ENCODE measurements around the gene FOXP1.
A peak's percentile ranks its signal among the peaks of the same experiment; 100 is the strongest.

The FOXP1 gene

DNA sequence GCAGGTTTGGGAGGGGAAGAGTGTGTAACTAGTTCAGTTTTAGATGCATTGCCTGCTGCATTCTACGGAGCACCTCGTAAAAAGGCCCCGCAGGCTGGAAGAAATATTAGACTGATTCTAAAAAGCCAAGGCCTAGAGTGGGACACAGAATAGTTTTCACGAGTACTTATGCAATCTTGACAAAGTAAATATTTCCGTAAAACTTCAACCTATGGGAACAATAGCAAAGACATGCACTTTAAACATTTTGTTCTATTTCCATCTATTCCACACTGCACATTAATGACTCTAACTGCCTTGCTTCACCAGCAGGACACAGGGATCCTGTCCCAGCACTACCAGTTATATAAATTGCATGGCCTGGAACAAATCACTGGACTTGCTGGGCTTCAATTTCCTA is 260.0 kb downstream of the FOXP1 start:
- FAIRE-seq: no peak
- no peak for DNase-seq (ENCODE audit: extremely low spot score, insufficient read length, low read depth)

DNA sequence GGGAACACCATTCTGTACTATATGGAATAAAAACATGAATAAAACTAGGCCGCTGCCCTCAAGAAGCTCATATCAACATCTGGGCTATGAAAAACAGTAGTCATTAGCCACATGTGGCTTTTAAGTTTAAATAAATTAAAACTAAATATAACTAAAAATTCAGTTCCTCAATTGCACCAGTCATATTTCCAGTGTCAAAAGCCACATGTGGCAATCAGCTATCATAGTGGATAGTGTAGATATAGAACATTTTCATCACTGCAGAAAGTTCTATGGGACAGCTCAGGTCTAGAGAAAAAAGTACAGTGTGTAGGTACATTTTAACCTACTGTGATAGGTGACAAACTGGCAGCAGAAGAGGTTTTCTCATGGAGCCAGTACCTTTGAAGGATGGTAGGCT is 261.4 kb downstream of the FOXP1 start:
- FAIRE-seq (no peak), DNase-seq (ENCODE audit: extremely low spot score, insufficient read length, low read depth) (no peak)

DNA sequence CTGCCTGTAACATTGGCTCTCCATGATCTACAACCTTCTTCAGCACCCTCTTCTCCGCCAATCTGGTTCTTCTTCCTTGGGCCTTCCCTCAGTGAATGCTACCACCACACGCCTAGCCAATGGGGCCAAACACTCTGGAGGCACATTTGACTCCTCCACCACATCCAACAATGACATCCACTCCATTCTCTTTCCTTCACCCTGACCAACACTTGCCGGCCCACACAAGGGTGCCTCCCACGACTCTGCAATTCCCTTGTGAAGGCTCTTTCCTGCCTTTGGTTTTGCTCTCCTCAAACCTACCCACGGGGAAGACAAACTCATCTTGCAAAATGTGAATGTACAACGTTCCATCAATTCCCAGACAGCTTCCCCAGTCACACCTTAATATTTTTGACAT is 263.8 kb downstream of the FOXP1 start:
- no peak for DNase-seq (ENCODE audit: extremely low spot score, insufficient read length, low read depth)
- FAIRE-seq: no peak

DNA sequence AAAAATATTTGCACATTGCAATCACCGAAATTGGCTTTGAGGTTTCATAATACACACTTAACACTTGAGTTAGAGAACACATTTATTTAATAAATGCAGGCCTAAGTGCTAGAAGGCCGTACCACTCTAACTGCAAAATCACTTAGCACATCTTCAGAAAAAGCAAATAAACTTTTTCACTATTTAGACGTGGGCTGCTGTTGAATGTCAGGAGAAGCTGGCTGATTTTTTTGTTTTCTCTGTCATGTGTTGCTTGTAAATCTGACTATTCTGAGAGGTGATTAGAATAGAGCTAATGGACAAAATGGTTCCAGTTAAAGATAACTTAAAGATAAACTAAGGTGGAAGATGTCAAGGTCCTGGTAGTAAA is 265.1 kb downstream of the FOXP1 start:
- FAIRE-seq (no peak), DNase-seq (ENCODE audit: extremely low spot score, insufficient read length, low read depth) (no peak)

DNA sequence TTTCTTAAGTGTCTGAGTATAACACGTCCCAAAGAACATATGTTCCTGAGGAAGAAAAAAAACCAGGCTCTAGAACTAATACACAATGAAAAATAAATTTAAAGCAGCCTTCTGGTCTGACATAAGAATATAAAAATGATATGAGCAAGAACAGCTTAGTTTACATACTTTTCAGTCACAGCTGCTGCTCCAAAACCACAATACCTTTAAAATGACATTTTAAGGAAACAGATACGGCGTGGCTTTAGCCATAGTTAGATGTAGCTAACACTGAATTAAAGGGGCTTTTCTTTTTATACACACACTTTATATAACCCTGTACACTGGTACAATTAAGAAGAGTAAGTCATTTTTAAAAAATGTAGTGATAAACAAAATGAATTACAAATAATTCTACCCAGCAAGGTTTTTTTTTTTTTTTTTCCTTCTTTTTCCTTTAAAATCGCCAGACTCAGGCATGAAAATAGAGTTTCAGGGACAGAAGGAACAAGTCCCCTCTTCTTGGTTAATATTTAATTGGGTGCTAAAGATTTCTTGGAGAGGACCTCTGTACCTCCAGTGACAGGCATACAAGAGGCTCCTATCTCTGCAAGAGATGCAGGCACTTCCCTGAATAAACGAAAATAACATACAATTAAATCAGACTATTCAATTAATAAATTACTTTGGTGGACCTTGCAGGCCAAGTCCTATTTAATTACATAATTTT is 265.6 kb downstream of the FOXP1 start:
- no peak for FAIRE-seq
- no peak for DNase-seq (ENCODE audit: extremely low spot score, insufficient read length, low read depth)

DNA sequence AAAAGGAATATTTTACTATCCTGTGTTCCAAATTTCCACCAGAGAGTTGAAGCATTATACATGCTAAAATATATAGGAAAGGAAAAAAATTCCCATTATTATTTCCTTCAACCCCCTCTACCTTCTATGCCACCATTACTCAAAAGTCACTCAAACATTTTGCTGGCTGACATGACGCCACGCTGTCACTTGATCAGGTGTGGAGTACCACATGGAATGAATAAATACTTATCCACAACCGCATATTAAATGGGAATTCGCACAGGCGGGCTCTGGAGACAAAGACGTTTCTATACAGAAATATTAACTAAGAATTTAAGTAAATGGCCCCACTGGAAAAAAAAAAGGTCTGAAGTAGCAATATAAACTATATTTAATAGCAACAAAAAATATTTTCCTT is 266.4 kb downstream of the FOXP1 start:
- no peak for DNase-seq (ENCODE audit: extremely low spot score, insufficient read length, low read depth)
- FAIRE-seq: no peak

DNA sequence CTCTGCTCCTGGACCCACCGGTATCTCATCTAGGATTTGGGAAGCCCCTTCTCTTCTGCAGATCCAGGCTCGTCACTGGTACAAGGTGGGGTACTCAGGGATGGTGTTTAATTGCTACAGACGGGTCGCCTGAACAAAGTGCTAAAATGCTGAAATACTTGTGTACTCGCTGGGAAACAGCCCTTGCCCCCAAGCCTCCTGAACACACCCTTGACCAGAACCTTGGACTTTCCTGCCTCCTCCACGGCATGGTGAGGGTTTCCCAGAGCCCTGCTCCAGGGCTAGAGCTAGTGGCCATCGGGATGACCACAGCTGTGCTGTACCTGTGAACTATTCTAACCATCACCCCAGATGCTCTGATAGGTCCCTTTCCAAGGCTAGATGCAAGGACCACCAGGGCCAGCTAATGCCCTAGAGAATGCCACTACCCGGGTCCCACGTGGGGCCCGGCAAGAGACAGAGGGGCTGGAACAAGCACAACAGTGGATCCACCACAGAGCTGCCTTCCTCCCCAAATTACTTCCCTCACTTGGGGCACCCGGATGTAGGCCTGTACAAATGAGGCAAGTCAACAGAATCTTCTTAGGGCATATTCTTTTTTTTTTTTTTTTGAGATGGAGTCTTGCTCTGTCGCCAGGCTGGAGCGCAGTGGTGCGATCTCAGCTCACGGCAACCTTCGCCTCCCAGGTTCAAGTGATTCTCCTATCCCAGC is 267.3 kb downstream of the FOXP1 start:
- FAIRE-seq: no peak
- no peak for DNase-seq (ENCODE audit: extremely low spot score, insufficient read length, low read depth)

DNA sequence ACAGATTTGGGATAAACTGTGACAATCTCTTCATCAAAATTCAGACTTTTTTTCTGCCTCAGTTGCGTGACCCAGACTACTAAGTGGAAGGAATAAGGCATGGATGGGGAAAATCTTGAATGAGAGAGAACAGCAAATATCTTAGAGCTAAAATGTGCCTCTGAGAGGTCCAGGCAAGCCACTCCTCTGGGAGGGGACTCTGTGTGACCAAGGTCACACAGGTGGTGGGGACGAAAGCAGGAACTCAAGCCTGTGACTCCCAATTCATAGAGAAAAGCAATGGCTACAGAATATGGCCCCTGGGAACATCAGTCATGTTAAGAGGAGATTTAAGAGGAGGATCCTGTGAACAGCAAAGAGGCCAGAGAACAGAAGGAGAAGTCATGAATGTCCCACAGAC is 268.1 kb downstream of the FOXP1 start:
- FAIRE-seq: no peak
- DNase-seq (ENCODE audit: extremely low spot score, insufficient read length, low read depth): no peak

DNA sequence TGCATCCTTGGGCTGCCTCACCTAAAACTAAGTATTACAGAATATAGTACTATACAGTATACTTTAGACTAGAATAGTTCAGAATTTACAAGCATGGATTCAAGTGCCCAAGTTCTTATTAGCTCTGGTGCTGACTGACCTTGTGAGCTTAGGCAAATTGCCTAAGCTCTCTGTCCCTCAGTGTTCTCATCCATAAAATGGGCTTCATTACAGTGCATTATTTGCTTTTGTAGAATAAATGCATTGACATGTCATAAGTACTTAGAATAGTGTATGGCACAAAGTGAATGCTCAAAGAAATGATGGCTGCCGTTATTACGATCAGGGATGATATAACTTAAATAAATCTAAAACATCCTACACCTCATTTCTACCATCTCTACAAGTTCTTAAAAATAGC is 269.7 kb downstream of the FOXP1 start:
- DNase-seq (ENCODE audit: extremely low spot score, insufficient read length, low read depth): no peak
- FAIRE-seq: no peak

DNA sequence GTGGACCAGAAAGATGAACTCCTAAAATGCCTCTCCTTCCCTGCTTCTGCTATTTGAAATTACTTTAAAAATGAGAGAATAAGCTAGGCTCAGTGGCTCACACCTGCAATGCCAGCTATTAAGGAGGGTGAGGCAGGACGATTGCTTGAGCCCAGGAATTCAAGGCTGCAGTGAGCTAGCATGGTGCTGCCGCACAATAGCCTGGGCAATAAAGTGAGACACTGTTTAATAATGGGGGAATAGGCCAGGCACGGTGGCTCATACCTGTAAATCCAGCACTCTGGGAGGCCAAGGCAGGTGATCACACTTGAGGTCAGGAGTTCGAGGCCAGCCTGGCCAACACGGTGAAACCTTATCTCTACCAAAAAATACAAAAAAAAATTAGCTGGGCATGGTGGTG is 271.1 kb downstream of the FOXP1 start:
- FAIRE-seq (no peak), DNase-seq (ENCODE audit: extremely low spot score, insufficient read length, low read depth) (no peak)

DNA sequence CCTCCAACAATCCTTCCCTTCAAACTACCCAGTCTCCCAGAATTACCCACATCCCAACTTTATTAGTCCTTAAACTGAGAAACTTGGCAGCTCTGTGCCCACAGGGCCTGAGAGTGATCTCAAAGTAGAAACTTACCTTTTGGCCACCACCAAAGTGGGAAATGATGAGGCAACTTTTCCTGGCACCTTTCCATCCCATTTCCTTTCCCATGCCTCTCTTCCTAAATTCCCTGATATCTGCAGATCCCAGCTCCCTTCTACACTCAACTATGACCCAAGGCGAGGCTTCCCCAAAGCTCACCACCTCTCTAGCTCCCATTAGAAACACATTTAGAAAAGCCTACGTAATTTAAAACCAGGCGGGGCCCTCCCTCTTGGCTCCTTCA is 271.9 kb downstream of the FOXP1 start:
- DNase-seq (ENCODE audit: extremely low spot score, insufficient read length, low read depth): no peak

DNA sequence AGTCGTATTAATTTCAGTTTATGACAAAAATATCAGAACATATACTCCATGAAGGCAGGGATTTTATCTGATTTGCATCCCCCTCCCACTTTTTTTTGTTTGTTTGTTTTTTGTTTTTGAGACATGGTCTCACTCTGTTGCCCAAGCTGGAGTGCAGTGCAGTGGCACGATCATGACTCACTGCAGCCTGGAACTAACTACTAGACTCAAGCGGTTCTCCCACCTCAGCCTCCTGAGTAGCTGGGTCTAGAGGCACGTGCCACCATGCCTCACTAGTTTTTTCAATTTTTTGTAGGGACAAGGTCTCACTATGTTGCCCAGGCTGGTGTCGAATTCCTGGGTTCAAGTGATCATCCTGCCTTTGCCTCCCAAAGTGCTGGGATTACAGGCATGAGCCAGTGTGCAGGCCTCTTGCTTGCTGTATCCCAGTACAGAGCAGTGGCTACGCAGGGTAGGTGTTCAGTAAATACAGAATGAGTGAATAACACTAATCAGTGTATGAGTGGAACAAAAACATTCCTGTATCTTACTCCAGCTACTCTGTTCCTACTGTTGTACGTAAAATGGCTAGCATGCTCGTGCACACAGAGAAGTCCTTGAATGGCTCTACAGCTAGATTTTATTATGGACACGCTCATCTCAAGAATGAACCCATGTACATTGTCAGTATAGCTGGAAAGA is 272.4 kb downstream of the FOXP1 start:
- DNase-seq (ENCODE audit: extremely low spot score, insufficient read length, low read depth) (no peak), FAIRE-seq (no peak)

More for the DNA sequence above, 271.9 kb downstream of the FOXP1 start:
- FAIRE-seq: no peak

DNA sequence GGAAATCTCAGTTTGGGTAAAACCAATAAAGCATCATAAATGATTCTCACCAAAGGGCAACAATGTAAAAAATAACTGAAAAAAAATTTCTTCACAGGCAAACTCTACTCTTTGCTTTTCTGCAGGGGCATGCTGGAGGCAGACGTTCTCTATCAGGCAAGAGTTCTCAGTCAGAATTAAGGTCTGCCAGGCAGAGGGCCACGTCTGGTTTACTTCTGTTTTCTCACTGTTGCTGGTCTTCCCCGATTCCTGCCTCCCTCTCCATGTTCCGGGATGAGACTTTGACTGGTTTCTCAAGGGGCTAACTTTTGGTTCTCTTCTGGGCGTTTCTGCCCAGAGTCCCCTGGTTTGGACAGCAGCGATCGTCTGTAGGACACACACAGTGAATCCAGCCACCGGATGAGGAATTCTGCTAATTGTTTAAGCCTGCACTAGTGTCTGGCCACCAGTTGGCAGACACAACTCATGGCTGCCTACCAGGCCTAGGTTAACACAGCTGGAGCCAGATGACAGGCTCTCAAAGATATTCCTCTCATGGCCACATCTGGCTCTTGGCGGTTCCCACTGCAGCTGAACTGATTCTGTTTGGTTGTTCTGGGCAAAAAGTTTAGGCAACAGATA is 273.1 kb downstream of the FOXP1 start:
- FAIRE-seq: no peak
- DNase-seq (ENCODE audit: extremely low spot score, insufficient read length, low read depth): no peak

DNA sequence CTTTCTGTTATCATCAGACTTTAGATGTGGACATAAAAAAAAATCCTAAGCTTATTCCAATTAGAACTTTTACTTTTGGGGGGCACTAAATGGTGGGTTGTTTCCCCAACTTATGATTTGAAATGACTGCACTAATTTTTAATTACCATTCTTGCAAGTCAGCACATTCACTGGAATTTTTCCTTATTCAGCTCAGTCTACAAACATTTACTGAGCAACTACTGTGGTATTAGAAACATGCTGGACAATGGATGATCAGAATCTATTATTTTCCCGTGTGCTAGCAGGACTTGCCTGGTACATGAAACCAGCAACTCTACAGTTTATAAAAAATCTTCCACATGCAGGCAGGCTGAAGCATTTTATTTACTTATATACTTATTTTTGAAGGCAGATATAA is 273.6 kb downstream of the FOXP1 start:
- FAIRE-seq: no peak

DNA sequence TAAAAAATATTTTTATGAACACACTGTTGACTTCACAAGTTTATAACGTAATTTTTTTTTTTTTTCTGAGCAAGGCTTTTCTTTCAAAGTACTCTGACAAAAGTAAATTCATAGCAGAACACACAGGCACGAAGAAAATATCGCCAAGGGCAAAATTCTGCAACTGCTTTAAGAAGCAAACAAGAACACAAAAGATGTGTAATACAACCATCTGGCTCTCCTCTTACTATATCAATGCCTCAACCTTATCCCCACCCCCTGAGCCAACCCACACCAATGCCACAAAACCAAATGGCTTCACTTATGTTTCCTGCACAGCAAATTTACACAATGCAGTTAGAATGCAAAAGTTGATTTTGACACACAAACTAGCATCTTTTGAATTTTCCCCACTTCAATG is 274.2 kb downstream of the FOXP1 start:
- FAIRE-seq: no peak
- no peak for DNase-seq (ENCODE audit: extremely low spot score, insufficient read length, low read depth)

More for the DNA sequence above, 273.6 kb downstream of the FOXP1 start:
- DNase-seq (ENCODE audit: extremely low spot score, insufficient read length, low read depth): no peak

DNA sequence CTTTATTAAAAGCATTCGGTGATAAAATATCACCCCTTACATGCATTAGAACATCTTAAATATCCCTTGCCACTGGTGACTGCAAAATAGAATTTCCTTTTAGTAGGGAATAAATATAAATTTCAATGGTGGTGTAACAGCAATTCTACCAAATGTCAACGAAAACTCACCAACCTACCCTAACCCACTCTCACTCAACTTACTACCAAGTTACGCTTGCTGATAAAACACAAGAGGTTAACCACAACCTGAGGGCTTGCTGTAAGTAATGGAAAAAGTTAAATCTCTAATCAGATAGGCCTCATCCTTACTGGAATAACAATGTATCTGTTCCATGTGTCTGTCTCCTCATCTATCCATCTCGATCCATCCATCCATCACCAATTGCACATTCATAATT is 274.7 kb downstream of the FOXP1 start:
- no peak for DNase-seq (ENCODE audit: extremely low spot score, insufficient read length, low read depth)
- FAIRE-seq: no peak

DNA sequence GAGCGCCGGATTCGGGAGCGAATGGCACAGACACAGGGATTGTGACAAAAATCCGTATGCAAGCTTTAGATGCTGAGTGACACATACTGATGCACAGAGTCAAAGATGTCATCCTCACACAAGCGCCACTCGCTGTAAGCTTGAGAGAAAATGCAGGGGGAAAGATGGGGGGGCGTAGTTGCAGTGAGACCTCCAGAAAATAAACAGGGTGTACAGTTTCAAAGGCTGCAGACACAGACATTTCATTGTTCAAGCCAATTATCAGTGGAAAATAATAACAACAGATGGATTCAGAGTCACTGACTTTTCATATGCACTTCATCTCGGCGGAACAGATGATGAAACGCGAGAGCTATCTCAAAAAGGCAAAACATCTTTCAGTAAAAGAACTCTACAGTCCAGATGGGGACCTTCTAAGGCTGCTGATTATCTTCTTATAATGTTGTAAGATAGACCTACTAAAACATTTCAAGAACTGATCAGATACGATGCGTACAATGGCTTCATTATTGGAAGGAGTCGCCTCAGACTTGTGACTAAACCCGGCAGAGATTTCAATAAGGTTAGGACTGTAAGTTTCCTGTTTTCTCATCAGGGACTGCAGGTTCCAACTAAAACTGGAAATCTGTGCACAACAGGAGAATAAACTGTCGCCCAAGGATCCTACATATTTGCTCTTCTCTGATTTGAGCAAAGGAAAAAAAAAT is 275.4 kb downstream of the FOXP1 start:
- DNase-seq (ENCODE audit: extremely low spot score, insufficient read length, low read depth): no peak
- no peak for FAIRE-seq

DNA sequence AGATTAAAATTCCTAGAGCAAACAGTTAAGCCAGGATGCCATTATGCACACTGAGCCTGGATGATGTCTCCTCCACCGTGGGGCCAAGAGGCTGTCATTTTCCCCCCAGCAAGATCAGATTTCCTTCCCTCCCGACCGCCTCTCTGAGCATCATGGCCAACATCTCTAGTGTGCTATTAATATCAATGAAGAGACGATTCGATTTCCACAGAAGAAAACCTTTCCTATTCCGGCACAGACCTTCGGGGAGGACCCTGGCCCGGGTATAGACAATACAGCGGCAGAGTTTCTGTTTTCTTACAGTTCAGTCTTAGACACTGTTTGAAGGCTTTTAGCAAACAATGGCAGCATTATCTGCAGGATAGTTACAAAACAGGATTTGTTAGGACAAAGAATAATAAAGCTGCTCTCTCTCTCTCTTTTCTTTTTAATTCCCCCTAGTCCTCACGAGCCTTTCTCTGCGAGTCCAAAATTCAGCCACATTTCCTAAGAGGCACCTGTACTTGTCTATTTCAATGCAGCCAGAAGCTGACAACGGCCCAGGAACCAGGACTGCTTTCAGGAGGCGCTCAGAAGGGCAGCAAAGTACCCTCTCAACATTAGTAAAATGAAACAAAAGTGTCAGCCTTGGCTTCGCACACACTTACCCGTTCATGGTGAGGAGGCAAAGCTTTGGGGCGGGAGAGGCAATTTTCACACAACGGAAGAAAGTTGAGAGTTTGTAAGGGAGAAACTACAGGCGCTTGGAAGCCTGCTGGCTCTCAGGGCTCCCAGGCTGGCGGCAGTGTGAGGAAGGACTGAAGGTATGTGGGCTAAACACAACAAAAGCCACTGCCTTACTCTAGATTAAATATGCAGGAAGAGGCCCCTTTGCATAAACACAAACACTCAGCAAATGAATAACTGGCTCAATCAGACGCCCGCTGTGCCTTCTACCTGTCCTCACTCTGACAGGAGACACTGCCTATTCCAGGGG is 278.0 kb downstream of the FOXP1 start:
- DNase-seq (ENCODE audit: extremely low spot score, insufficient read length, low read depth) (no peak), FAIRE-seq (peak; percentile 29)

DNA sequence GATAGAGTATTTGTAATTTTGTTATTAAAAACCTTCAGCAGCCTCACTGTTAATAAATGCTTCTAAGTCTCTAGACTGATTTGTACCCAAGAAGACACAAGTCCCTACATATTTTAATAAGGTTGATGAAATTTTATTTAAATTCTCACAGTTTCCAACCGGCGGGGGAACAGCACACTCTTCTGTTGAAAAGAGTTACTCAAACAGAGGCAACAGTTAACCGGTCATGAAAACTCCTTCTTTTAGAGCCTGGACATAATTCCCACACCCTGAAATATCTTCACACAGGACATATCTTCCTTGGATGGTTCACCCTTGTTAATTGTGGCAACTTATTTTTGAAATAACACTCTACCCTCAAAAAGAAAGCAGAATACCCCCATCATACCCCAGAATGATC is 278.8 kb downstream of the FOXP1 start:
- FAIRE-seq: no peak
- DNase-seq (ENCODE audit: extremely low spot score, insufficient read length, low read depth): no peak

Measured in GM18507 (cell line).